Measurements from ENCODE around the gene TBL1XR1. TPM values are rescaled to one million over a fixed set of nuclear protein-coding genes. Genes with fewer than 3 reads are reported as not detected.

Gene TBL1XR1
- total and polyA plus RNA-seq, 2 of the 8 experiments (the other 6 are each of a cell fraction or from before 2014, with no cell fraction given) = 28.1 to 147 TPM

- no peak overlapping the region; a peak in 1 of 8 replicates for H3K4me3 ChIP-seq (ENCODE audit: extremely low read depth in 1 of 4, insufficient read depth in 2 of 4, low read depth in 3 of 4, low read length in 4 of 4)
- no peak overlapping the region for H4K8ac ChIP-seq (ENCODE audit: extremely low read depth, insufficient read depth, low read length)
- H3K9ac ChIP-seq (replicated peaks in 1 of 4; ENCODE audit: extremely low read depth in 1 of 4, low read depth in 3 of 4, low read length in 3 of 4) = no peak overlapping the region
- H2BK5ac ChIP-seq (ENCODE audit: low read depth, low read length) = no peak overlapping the region
- peaks cover 14 to 19% of the 10 kb centered on the region in 2 experiments for H4K20me1 ChIP-seq (replicated peaks in 1 of 2; ENCODE audit: control insufficient read depth in 1 of 2, insufficient read depth in 2 of 2, low read length in 2 of 2)
- DNase-seq (ENCODE audit: low read depth in 1 of 2, low spot score in 2 of 2) (no peak), FAIRE-seq (no peak)
- H2AK5ac ChIP-seq (ENCODE audit: low read depth, low read length) = no peak overlapping the region
- H3K18ac ChIP-seq (ENCODE audit: extremely low read depth, low read length) = no peak overlapping the region
- H3K23me2 ChIP-seq (ENCODE audit: low read depth, low read length) = no peaks in the 10 kb centered on the region
- H3K79me2 ChIP-seq (ENCODE audit: control insufficient read depth in 1 of 2, insufficient read depth in 2 of 2, low read length in 2 of 2) = peaks cover 30 to 99% of the 10 kb centered on the region in 2 experiments
- no peak overlapping the region for H3K27ac ChIP-seq (ENCODE audit: low read depth, low read length)
- no peak overlapping the region for H3K14ac ChIP-seq (ENCODE audit: insufficient read length)
- H2BK12ac ChIP-seq (ENCODE audit: low read depth, low read length) = no peak overlapping the region
- no peaks in the 10 kb centered on the region for H3K9me3 ChIP-seq (ENCODE audit: insufficient read depth in 2 of 2, low read depth in 1 of 2, low read length in 1 of 2)
- H3K4me1 ChIP-seq (replicated peaks in 1 of 4; ENCODE audit: control insufficient read depth in 3 of 4, insufficient read depth in 4 of 4, low read length in 3 of 4) = peaks cover 0 to 21% (median 8%) of the 10 kb centered on the region in 4 experiments; a peak in 5 of 7 replicates
- H3K4ac ChIP-seq (replicated peaks; ENCODE audit: insufficient read length, low read depth, low read length) = no peak overlapping the region
- H3K23ac ChIP-seq (ENCODE audit: insufficient read length) = no peak overlapping the region
- H2AFZ ChIP-seq (ENCODE audit: low read length) = no peak overlapping the region
- H3K56ac ChIP-seq (replicated peaks; ENCODE audit: insufficient read length, low read depth, low read length) = no peak overlapping the region
- H2BK15ac ChIP-seq (ENCODE audit: low read length) = no peak overlapping the region
- peaks cover 0 to 3% (median 0%) of the 10 kb centered on the region in 4 experiments; a peak in 1 of 8 replicates for H3K36me3 ChIP-seq (ENCODE audit: control insufficient read depth in 2 of 4, insufficient read depth in 4 of 4, low read length in 3 of 4)
- H2BK120ac ChIP-seq (replicated peaks; ENCODE audit: low read depth, low read length) = no peak overlapping the region
- 72% methylated on average over 3 of the region's 3 CpGs; no CpG with 5 or more reads in 1 of the 2 experiments for WGBS, 2 experiments (ENCODE audit: extremely low coverage in 1 of 2, insufficient coverage in 1 of 2, insufficient read length in 1 of 2, insufficient replicate concordance in 2 of 2, low coverage in 1 of 2, low lambda C conversion rate in 2 of 2, missing lambda C conversion rate in 1 of 2)
- POLR2A ChIA-PET (ENCODE audit: partially characterized antibody) = interaction anchor here (1.1 kb wide), 1 partner anchor 57 kb away, joined by 3 read pairs; no protein-coding TSS in a partner anchor
- H3K79me1 ChIP-seq (ENCODE audit: low read depth, low read length) = peaks cover 8% of the 10 kb centered on the region
- no peak overlapping the region for H4K5ac ChIP-seq (ENCODE audit: insufficient read length, low read depth, low read length)
- CTCF ChIA-PET (ENCODE audit: partially characterized antibody) = no interaction called here
- peak overlapping the region in 1 of 2 experiments; percentile 20; a peak in 1 of 4 replicates for H3K4me2 ChIP-seq (ENCODE audit: insufficient read depth in 1 of 2, low read depth in 2 of 2, low read length in 2 of 2)
- H2BK20ac ChIP-seq (ENCODE audit: low read length) = no peak overlapping the region
- no peaks in the 10 kb centered on the region for H3K27me3 ChIP-seq (replicated peaks in 1 of 4; ENCODE audit: control insufficient read depth in 3 of 4, extremely low read depth in 1 of 4, insufficient read depth in 3 of 4, low read length in 3 of 4)
- H4K91ac ChIP-seq (replicated peaks; ENCODE audit: insufficient read length, low read length) = no peak overlapping the region
- TF ChIP-seq SIN3A (conservative IDR thresholded peaks at IDR 0.05 in 1 of 2, IDR thresholded peaks at IDR 0.05 in 1 of 2; ENCODE audit: low read depth in 1 of 2, low read length in 2 of 2) (no peak), ATF2 (IDR thresholded peaks at IDR 0.05; ENCODE audit: low read length) (no peak), FOSL1 (IDR thresholded peaks at IDR 0.05; ENCODE audit: insufficient read depth, low read depth, low read length) (no peak), CTBP2 (IDR thresholded peaks at IDR 0.05; ENCODE audit: borderline replicate concordance, insufficient read depth, insufficient read length, low read length) (no peak), POLR2A (IDR thresholded peaks at IDR 0.05; ENCODE audit: control extremely low read depth in 1 of 2, low read depth in 2 of 2, low read length in 2 of 2) (no peak), SRF (IDR thresholded peaks at IDR 0.05; ENCODE audit: low read depth, low read length) (no peak), POU5F1 (IDR thresholded peaks at IDR 0.05; ENCODE audit: low read depth, low read length) (no peak), SUZ12 (IDR thresholded peaks at IDR 0.05; ENCODE audit: low read length) (no peak), JUND (IDR thresholded peaks at IDR 0.05; ENCODE audit: low read length) (no peak)
Observed at GRCh38 chr3:177154733-177155132, 42.5 kb downstream of the TBL1XR1 start.

Data from H1 (cell line).